Colon (tissue), 2 donors: ENCODE results near the gene KIF9.
"Not testable (repeated sequence)": the region's sequence is repeated elsewhere in the genome, so short reads cannot be mapped to it uniquely, and the experiment has no call there.

Source experiments
- FAIRE-seq: peaks from 2 replicates; lab custom pipeline; 2012; peaks lifted over from hg19 to GRCh38; lab: Jason Lieb, UNC
- donor health status: control.
- donor health status: control.

Gene KIF9

GRCh38 chr3:47180011-47180410, 102.6 kb downstream of the KIF9 start:
- not testable (repeated sequence) for FAIRE-seq
